Activated CD4-positive, alpha-beta T cell treated with anti-CD3 and anti-CD28 coated beads, Interleukin-2, amount 10 ng/mL, durations not matched to agents 7 days and 5 days (primary cell): Measurements from ENCODE around the gene FOSL1. TPM values are rescaled to one million over a fixed set of nuclear protein-coding genes. Genes with fewer than 3 reads are reported as not detected.
A peak's percentile ranks its signal among the peaks of the same experiment; 100 is the strongest.

Experiments used
- CTCF ChIA-PET: fragments of 350-600 bp; sonication (Branson Sonifier 250); formaldehyde crosslinking; loops from one replicate; lab custom pipeline; 2021; ENCODE audit warnings: antibody characterized with exemption; lab: Charles Lee
- POLR2A ChIA-PET: fragments of 350-600 bp; sonication (Branson Sonifier 250); formaldehyde crosslinking; loops from one replicate; lab custom pipeline; 2021; ENCODE audit warnings: antibody characterized with exemption; lab: Charles Lee
- DNase-seq: peaks from one replicate; pipeline ENCODE4 v3.0.0-alpha.2; 2020
- H3K27ac Mint-ChIP-seq: one replicate; pipeline ENCODE4 v1.8.0; 2021; ENCODE audit warnings: mild to moderate bottlenecking, moderate library complexity, mixed read lengths
- H3K27me3 Mint-ChIP-seq: one replicate; pipeline ENCODE4 v1.8.0; 2021; ENCODE audit warnings: mixed read lengths
- H3K36me3 Mint-ChIP-seq: one replicate; pipeline ENCODE4 v1.8.0; 2021; ENCODE audit warnings: low read depth, mixed read lengths
- H3K4me1 Mint-ChIP-seq: one replicate; pipeline ENCODE4 v1.8.0; 2021; ENCODE audit warnings: mixed read lengths
- H3K4me3 Mint-ChIP-seq: one replicate; pipeline ENCODE4 v1.8.0; 2021; ENCODE audit warnings: mild to moderate bottlenecking, moderate library complexity, mixed read lengths
- H3K9me3 Mint-ChIP-seq: one replicate; pipeline ENCODE4 v1.8.0; 2021; ENCODE audit warnings: mixed read lengths
- total RNA-seq, 2 experiments: library from RNA; stranded (reverse); gene quantifications; one replicate each; pipeline ENCODE4 v1.2.3, GENCODE V29; 2021

FOSL1 gene
- total RNA-seq, 2 experiments from 2014 or later, result 1.7 to 2.0 TPM

- CTCF ChIA-PET, result interaction anchor here (1.0 to 24.2 kb wide), 13 partner anchors 16 to 177 kb away, joined by 3 to 590 read pairs (median 5); partner anchors contain the start of genes AP5B1, C11orf68, CFL1 and CTSW
Measured at GRCh38 chr11:65891219-65892136, 8.7 kb downstream of the FOSL1 start.

GRCh38 chr11:65890324-65891218, 9.6 kb downstream of the FOSL1 start, which contains the start of gene CCDC85B:
TSS of gene CCDC85B (plus strand) at chr11:65890673. CDS start at chr11:65890784, 111 bp downstream.
- peak within 1 kb of the TSS; percentile 93 for H3K27ac Mint-ChIP-seq
- ChIA-PET POLR2A (interaction anchor here (0.6 to 1.5 kb wide), 5 partner anchors 10 to 251 kb away, joined by 3 to 9 read pairs (median 3); partner anchors contain the start of gene MUS81), CTCF (interaction anchor here (0.8 to 24.2 kb wide), 21 partner anchors 17 to 349 kb away, joined by 3 to 590 read pairs (median 5); partner anchors contain the start of genes AP5B1, C11orf68, CFL1 and CTSW)
- peak; percentile 99 for DNase-seq
- H3K9me3 Mint-ChIP-seq, result no peaks in the 10 kb centered on the region
- H3K36me3 Mint-ChIP-seq, result peaks cover 18% of the 10 kb centered on the region
- H3K4me3 Mint-ChIP-seq, result peak within 1 kb of the TSS; percentile 90
- H3K4me1 Mint-ChIP-seq, result peaks cover 69% of the 10 kb centered on the region
- H3K27me3 Mint-ChIP-seq, result no peaks in the 10 kb centered on the region

More at GRCh38 chr11:65891219-65892136, 8.7 kb downstream of the FOSL1 start:
- POLR2A ChIA-PET, result interaction anchor here (0.9 to 1.5 kb wide), 3 partner anchors 10 to 32 kb away, joined by 3 to 9 read pairs (median 3); partner anchors contain the start of gene MUS81
- no peak for DNase-seq
- Mint-ChIP-seq H3K36me3 (peaks cover 13% of the 10 kb centered on the region), H3K9me3 (no peaks in the 10 kb centered on the region), H3K27ac (peak overlapping the region; percentile 87), H3K27me3 (no peaks in the 10 kb centered on the region), H3K4me1 (peaks cover 70% of the 10 kb centered on the region), H3K4me3 (peak overlapping the region; percentile 90)

- H3K9me3 Mint-ChIP-seq, result no peaks in the 10 kb centered on the region
- peak within 1 kb of the TSS; percentile 93 for H3K27ac Mint-ChIP-seq
- peaks cover 37% of the 10 kb centered on the region for H3K36me3 Mint-ChIP-seq
- peak; percentile 98 for DNase-seq
- H3K27me3 Mint-ChIP-seq, result no peaks in the 10 kb centered on the region
- CTCF ChIA-PET, result interaction anchor here (0.6 to 24.2 kb wide), 50 partner anchors 19 to 426 kb away, joined by 3 to 590 read pairs (median 4); partner anchors contain the start of genes AP5B1, BANF1, C11orf68 and CFL1
- POLR2A ChIA-PET, result interaction anchor here (0.6 to 1.4 kb wide), 3 partner anchors 12 to 388 kb away, joined by 3 to 5 read pairs (median 3); partner anchors contain the start of gene FOSL1
- H3K4me1 Mint-ChIP-seq, result peaks cover 70% of the 10 kb centered on the region
- H3K4me3 Mint-ChIP-seq, result peak within 1 kb of the TSS; percentile 90
Measured at GRCh38 chr11:65888163-65888814, 11.9 kb downstream of the FOSL1 start, which contains the start of gene FIBP. TSS of gene FIBP (minus strand) at chr11:65888471. CDS start at chr11:65888418, 53 bp downstream.

- peak overlapping the region; percentile 90 for H3K4me3 Mint-ChIP-seq
- H3K36me3 Mint-ChIP-seq, result peaks cover 37% of the 10 kb centered on the region
- CTCF ChIA-PET, result interaction anchor here (0.6 to 24.2 kb wide), 41 partner anchors 18 to 425 kb away, joined by 3 to 590 read pairs (median 6); partner anchors contain the start of genes AP5B1, BANF1, C11orf68 and CFL1
- H3K27me3 Mint-ChIP-seq, result no peaks in the 10 kb centered on the region
- H3K4me1 Mint-ChIP-seq, result peaks cover 64% of the 10 kb centered on the region
- peak overlapping the region; percentile 93 for H3K27ac Mint-ChIP-seq
- POLR2A ChIA-PET, result interaction anchor here (1.2 to 1.4 kb wide), 2 partner anchors 13 to 28 kb away, joined by 3 to 5 read pairs; partner anchors contain the start of gene FOSL1
- no peak for DNase-seq
- H3K9me3 Mint-ChIP-seq, result no peaks in the 10 kb centered on the region
Measured at GRCh38 chr11:65887723-65888162, 12.4 kb downstream of the FOSL1 start.

DNA sequence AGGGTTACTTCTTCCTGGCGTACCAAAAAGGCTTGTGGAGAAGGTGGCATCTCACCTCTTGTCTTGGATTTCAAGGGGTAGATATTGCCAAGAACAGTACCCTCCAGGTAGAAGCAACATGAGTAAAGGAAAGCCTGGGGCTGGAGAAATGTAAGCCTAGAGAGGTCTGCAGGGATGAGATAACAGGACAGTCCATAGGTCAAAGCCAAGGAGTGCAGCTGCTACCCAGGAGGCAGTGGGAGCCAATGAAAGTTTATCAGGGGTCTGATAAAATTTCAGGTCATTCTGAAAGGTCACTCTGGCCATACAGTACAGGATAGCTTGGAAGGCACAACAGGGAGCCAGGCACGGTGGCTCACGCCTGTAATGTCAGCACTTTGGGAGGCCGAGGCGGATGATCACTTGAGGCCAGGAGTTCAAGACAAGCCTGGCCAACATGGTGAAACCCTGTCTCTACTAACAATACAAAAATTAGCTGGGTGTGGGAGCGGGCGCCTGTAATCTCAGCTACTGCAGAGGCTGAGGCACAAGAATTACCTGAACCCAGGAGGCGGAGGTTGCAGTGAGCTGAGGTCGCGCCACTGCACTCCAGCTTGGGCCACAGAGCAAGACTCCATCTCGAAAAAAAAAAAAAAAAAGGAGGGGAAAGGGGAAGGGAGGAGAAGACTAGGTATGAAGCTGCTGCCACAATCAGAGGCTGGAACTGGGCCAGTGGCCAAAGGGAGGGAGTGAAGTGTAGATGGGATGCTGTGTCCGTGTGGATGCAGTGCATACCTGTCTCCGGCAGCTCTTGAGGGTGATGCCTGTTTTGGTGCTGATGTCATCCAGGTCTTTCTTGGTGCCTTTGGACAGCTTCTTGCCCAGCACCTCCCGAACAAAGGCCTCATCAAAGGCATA, 13.1 kb downstream of the FOSL1 start:
- Mint-ChIP-seq H3K27me3 (no peaks in the 10 kb centered on the region), H3K36me3 (peaks cover 32% of the 10 kb centered on the region), H3K27ac (peak overlapping the region; percentile 93), H3K9me3 (no peaks in the 10 kb centered on the region), H3K4me3 (peak overlapping the region; percentile 90), H3K4me1 (peaks cover 59% of the 10 kb centered on the region)
- ChIA-PET POLR2A (no interaction called here), CTCF (interaction anchor here (0.6 to 24.2 kb wide), 17 partner anchors 17 to 293 kb away, joined by 3 to 590 read pairs (median 9); partner anchors contain the start of genes AP5B1, C11orf68, CFL1 and CTSW)
- DNase-seq, result no peak

DNA sequence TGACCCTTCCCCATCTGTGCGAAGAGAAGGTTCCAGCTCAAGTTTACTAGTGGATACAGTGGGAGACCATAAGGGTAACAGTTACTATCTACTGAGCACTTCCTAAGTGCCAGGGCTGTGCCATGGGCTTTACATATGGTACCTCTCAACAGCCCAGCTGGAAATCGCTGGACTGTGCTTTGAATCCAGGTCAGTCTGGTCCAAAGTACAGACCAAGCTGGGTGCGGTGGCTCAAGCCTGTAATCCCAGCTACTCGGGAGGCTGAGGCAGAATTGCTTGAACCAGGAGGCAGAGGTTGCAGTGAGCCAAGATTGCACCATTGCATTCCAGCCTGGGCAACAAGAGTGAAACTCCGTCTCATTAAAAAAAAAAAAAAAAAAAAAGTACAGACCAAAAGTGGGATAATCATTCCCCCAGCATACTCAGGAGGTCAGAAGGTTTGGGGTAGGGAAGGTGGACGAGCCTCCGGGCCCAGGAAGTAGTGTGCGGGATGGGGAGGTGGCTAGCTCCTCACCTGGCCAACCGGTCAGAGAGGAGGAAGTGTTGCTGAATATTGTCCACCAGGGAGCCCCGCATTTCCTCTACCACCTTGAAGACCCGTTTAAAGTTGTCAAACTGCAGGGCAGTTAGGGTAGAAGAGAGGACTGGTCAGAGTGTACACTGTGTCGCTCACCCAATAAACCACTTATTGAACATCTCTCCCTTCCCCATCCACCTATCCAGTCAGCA, 14.2 kb downstream of the FOSL1 start:
- ChIA-PET POLR2A (interaction anchor here (0.7 kb wide), 1 partner anchor 297 kb away, joined by 4 read pairs; no protein-coding TSS in a partner anchor), CTCF (interaction anchor here (0.7 to 24.2 kb wide), 17 partner anchors 8 to 263 kb away, joined by 3 to 590 read pairs (median 9); partner anchors contain the start of genes C11orf68, CFL1, CTSW and EFEMP2)
- H3K27ac Mint-ChIP-seq, result no peak overlapping the region
- peak overlapping the region; percentile 90 for H3K4me3 Mint-ChIP-seq
- DNase-seq, result no peak
- H3K36me3 Mint-ChIP-seq, result peaks cover 32% of the 10 kb centered on the region
- H3K9me3 Mint-ChIP-seq, result no peaks in the 10 kb centered on the region
- H3K4me1 Mint-ChIP-seq, result peaks cover 62% of the 10 kb centered on the region
- no peaks in the 10 kb centered on the region for H3K27me3 Mint-ChIP-seq

- H3K4me3 Mint-ChIP-seq, result no peak overlapping the region
- no peaks in the 10 kb centered on the region for H3K27me3 Mint-ChIP-seq
- no peaks in the 10 kb centered on the region for H3K9me3 Mint-ChIP-seq
- CTCF ChIA-PET, result interaction anchor here (0.7 to 24.2 kb wide), 39 partner anchors 8 to 465 kb away, joined by 3 to 590 read pairs (median 5); partner anchors contain the start of genes BANF1, C11orf68, CFL1 and CTSW
- H3K4me1 Mint-ChIP-seq, result peaks cover 67% of the 10 kb centered on the region
- peaks cover 32% of the 10 kb centered on the region for H3K36me3 Mint-ChIP-seq
- no peak for DNase-seq
- POLR2A ChIA-PET, result interaction anchor here (0.7 kb wide), 1 partner anchor 272 kb away, joined by 3 read pairs; no protein-coding TSS in a partner anchor
- H3K27ac Mint-ChIP-seq, result no peak overlapping the region
Measured at GRCh38 chr11:65885231-65885630, 15.0 kb downstream of the FOSL1 start.

DNA sequence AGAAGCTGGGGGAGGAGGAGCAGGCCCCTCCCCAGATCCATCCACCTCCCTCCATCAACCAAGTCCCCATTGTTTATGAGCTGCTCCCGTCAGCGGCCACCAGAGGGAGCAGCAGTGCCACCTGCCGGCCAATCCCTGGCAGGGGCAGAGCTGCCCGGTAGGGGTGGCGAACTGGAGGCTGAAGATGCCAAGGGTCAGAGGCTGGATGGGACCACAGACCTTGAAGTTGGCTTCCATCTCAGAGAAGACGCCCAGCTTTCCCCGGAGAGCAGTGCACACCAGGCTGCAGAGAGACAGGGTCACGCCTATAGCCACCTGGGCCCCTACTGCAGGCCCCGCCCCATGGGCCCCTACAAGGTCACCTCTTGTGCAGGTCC, 15.5 kb downstream of the FOSL1 start:
- H3K4me3 Mint-ChIP-seq, result no peak overlapping the region
- H3K4me1 Mint-ChIP-seq, result peaks cover 67% of the 10 kb centered on the region
- H3K36me3 Mint-ChIP-seq, result peaks cover 32% of the 10 kb centered on the region
- peak; percentile 86 for DNase-seq
- H3K27me3 Mint-ChIP-seq, result no peaks in the 10 kb centered on the region
- POLR2A ChIA-PET, result interaction anchor here (0.7 kb wide), 1 partner anchor 272 kb away, joined by 3 read pairs; no protein-coding TSS in a partner anchor
- H3K27ac Mint-ChIP-seq, result peak overlapping the region; percentile 86
- H3K9me3 Mint-ChIP-seq, result no peaks in the 10 kb centered on the region
- CTCF ChIA-PET, result interaction anchor here (0.7 to 24.2 kb wide), 47 partner anchors 9 to 465 kb away, joined by 3 to 590 read pairs (median 5); partner anchors contain the start of genes BANF1, C11orf68, CFL1 and CTSW

GRCh38 chr11:65883786-65884715, 16.1 kb downstream of the FOSL1 start:
- H3K27ac Mint-ChIP-seq, result peak overlapping the region; percentile 86
- ChIA-PET POLR2A (interaction anchor here (0.7 kb wide), 1 partner anchor 271 kb away, joined by 3 read pairs; no protein-coding TSS in a partner anchor), CTCF (interaction anchor here (0.7 to 24.2 kb wide), 43 partner anchors 9 to 464 kb away, joined by 3 to 590 read pairs (median 5); partner anchors contain the start of genes BANF1, C11orf68, CFL1 and CTSW)
- no peaks in the 10 kb centered on the region for H3K27me3 Mint-ChIP-seq
- H3K9me3 Mint-ChIP-seq, result no peaks in the 10 kb centered on the region
- H3K4me1 Mint-ChIP-seq, result peaks cover 67% of the 10 kb centered on the region
- DNase-seq, result no peak
- H3K4me3 Mint-ChIP-seq, result no peak overlapping the region
- H3K36me3 Mint-ChIP-seq, result peaks cover 32% of the 10 kb centered on the region
